Activated T-cell treated with anti-CD3 and anti-CD28 coated beads for 4 hours (primary cell): Measurements from ENCODE around the gene COL25A1.

Experiments used
- DNase-seq: peaks from one replicate; pipeline ENCODE4 v3.0.0-alpha.2; 2020

COL25A1 gene

DNA sequence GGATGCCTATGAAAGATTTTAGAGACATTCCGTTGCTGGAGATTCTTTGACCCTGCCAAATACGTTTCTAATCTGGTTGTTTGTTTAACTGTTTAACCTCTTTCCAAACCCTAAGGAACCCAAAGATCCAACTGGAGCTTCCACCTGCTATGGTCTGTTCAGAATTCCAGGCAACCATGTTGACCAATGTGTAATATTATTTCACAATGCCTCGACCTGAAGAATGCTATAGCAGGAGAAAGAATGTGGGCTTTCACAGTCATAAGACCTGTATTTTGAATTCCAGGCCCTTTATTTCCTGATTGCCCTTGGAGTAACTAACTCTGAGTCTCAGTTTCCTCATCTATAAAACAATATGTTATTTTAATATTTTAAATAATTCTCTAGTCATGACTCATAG lies 90.8 kb downstream of the COL25A1 start:
- DNase-seq = no peak

DNA sequence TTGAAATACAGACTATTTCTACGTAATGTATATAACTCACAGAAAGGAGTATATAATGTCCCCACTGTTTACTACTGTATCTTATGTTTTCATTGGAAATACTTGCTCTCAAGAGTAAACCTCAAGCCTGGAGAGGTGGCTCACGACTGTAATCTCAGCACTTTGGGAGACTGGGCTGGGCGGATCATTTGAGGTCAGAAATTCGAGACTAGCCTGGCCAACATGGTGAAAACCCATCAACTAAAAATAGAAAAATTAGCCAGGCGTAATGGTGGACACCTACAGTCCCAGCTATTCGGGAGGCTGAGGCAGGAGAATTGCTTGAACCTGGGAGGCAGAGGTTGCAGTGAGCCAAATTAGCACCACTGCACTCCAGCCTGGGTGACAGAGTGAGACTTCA lies 92.8 kb downstream of the COL25A1 start:
- no peak for DNase-seq

DNA sequence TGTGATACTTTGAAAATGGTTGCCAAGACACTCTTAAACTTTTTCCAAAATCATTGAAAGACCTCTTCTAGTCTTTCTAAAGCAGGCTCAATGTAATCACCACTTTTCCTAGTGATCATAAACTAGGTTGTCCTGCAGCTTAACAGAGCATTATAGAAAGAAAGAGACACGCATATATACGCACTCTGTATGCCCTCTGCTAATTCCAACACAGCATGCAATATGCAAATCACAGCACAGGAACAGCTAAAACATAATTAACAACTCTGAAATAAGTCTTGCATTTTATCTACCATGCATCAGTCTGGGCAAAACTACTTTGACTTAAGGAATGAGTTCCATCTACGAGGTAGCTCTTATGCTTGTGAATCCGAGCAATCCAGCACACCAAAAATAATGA lies 94.6 kb downstream of the COL25A1 start:
- DNase-seq = no peak

DNA sequence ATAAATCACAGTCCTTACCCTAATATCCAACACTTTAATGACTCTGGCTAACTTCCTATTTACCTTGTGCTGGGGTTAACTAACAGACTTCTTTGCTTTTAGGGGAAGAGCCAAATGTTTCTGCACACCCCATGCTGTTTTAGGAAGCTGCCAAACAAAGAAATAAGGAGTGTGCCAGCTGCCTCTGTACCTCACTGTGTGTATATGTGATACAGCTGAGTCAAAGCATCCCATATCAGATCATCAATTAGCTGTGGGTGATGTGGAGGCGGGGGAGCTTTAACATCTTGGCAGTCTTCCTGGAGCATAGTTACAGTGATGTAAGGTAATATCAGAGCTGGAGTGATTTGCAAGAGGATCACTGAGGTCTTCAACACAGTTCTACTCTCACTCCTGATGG lies 95.4 kb downstream of the COL25A1 start:
- DNase-seq = no peak

DNA sequence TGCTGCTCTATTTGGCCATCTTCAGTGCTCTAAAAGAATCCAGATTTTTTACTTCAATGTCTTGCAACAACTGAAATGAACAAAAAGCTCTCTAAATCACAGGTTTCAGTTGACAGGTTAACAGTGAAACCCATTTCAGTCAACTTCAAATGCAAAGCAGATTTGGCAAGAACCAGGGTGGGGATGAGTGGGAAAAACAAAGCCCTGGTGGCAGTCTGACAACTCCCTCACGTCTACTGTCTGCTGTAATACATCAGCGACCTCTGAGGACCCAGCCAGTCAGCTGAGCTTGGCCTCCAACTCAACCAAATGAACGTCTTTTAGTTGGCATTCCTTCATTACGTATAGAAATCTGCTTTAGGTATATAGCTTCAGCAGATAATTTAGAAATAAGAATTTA lies 95.8 kb downstream of the COL25A1 start:
- no peak for DNase-seq

DNA sequence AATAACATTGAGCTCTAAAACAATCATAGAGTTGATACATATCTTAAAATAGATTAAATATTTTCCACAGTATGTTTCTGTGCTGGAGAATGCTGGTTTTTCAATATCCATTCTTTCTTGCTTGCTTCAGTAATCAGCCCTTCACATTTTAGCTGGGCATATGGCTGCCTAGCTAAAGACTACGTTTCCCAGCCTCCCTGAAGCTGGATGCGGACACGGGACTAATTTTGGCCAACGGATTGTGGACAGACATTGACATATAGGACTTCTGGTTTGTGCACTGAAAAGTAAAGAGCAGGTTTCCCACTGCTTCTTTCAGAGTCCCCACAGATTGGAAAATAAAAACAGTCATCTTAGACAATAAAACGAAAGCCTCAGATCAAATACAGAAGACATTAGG lies 97.3 kb downstream of the COL25A1 start:
- no peak for DNase-seq

DNA sequence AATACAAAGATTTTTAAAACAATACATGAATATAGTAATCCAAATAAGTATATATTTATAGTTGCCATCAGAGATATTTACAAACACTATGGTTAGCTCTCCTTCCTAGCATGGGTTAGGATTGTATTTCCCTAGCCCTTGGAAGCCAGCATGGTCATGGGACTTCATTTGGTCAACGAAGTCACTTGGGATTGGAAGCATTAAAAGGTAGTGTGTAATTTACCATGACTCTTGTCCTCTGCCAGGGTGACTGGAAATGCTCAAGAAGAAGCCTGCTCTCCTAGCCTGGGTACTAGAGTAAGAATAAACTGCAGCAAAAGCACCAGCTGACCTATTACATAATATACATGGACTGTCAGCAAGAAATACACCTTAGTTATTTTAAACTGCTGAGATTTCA lies 102.9 kb downstream of the COL25A1 start:
- DNase-seq = no peak

DNA sequence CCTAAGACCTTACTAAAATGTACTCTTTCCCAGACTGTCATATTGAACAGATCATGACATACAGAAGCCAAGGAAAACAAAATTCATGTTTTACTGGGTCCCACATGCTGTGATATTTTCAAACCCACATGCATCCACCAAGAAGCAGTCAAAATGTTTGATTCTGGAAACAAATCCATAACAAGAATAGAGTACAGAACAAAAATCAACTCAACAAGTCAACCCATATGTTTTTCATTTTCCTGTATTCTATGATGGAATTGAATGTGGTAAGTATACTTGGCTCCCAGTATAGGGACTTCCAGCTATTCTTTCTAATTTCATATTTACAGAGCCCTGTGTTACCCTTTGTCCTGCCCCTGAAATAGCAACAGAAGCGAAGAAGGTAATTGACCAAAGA lies 106.8 kb downstream of the COL25A1 start:
- DNase-seq = no peak

DNA sequence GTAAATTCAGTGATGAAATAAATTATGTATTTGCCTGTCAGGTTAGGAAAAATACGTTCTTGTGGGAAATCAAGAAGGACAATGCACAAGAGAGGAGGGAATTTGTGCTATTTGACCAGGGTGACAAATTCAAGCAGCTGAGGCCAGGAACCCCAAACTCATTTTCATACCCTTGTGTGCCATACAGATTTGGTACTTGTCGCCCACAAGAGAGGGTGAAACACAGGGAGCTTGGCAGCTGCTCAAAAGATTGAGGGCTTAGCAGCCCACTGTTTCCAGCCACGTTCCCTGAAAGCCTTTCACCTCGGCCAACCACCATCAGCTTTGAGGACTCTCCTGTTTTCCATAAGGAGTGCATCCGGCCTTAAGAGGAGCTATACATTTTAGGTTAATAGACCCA lies 111.2 kb downstream of the COL25A1 start:
- no peak for DNase-seq

DNA sequence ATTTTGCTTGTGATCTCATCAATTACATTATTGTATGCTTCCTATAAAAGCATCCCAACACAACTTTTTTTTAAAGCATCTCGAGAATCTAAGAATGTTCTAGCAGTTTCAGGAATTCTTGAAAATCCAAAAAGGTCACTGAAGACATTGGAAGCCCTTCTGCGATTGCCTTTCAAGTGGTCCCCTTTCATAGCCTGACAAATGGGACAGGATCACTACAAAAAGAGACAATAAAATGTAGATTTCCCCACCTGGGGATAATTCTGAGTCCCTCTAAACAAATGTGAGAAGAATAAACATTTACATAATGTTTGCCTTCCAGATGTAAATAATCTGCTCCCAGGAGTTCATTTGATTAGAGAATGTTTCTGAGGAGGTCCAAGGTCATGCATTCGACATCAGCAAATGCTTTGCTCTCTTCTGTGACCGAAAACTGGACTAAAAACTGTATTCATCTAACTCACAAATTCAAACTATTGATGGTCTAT lies 116.0 kb downstream of the COL25A1 start:
- DNase-seq = no peak

GRCh38 chr4:109185951-109186350 lies 116.5 kb downstream of the COL25A1 start:
- DNase-seq = no peak

DNA sequence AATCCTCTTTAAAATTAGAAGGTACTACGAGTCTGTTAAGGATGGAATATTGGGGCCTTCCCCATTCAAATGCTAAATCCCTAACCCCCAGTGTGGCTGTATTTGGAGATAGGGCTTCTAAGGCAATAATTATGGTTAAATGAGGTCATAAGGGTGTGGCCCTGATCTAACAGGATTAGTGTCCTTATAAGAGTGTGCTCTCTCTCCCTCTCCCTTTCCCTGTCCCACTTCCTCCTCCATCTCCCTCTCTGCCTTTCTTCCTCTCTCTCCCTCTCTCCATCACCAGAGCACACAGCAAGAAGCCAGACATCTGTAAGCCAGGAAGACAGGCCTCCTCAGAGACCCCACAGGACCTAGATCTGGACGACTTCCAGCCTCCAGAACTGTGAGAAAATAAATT lies 116.9 kb downstream of the COL25A1 start:
- no peak for DNase-seq

- DNase-seq = no peak
Observed at GRCh38 chr4:109184491-109184961, 117.9 kb downstream of the COL25A1 start.

- DNase-seq = no peak
Observed at GRCh38 chr4:109183931-109184490, 118.4 kb downstream of the COL25A1 start.

- no peak for DNase-seq
Observed at GRCh38 chr4:109182696-109183095, 119.8 kb downstream of the COL25A1 start.

DNA sequence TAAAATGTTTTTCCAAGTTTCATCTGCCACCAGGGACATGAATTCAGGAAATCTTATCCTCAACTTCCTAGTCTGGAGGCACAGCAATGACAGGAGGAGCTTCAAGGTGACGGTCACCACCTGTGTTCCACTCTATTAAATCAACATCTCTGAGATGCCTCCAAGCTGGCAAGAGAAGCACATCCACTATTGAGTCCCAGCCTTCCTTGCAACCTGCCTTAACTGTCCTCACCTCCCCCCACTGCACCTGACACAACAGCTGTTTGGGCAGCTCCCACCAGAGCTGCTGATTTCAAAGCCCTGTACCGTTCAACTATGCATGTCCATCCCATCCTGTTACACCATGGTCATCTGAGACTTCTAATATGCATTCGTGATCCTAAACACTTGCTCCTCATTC lies 123.4 kb downstream of the COL25A1 start:
- no peak for DNase-seq

DNA sequence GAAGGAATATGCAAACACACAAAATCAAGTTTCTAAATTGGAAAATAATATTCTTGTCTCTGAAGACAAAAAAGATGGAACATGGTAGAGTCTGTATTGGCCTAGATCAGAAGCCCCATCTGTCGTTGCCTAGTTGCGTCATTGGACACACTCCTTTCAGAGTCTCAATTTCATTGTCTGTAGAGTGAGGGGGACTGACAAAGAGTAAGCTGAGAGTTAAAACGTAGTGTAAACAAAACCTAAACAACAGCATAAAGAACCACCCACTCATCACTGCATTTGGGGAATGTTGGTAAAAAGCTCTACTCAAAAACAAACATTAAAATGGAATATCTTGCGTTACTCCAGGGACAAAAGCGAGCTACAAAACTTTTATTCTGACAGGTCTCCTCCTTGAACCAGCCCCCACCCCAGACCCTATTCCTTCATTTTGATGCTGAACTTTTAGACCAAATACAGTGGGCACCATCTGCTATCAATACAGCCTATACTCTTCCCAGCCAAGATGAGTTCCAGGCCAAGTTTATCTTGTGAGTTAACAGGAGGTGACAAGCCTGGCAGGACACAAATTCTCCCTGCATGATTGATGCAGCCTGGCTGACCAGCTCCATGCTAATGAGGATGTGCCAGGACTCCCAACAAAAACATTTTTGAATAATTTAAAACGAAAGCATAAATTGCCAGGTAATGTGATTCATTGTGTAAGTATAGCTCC lies 125.2 kb downstream of the COL25A1 start:
- no peak for DNase-seq

DNA sequence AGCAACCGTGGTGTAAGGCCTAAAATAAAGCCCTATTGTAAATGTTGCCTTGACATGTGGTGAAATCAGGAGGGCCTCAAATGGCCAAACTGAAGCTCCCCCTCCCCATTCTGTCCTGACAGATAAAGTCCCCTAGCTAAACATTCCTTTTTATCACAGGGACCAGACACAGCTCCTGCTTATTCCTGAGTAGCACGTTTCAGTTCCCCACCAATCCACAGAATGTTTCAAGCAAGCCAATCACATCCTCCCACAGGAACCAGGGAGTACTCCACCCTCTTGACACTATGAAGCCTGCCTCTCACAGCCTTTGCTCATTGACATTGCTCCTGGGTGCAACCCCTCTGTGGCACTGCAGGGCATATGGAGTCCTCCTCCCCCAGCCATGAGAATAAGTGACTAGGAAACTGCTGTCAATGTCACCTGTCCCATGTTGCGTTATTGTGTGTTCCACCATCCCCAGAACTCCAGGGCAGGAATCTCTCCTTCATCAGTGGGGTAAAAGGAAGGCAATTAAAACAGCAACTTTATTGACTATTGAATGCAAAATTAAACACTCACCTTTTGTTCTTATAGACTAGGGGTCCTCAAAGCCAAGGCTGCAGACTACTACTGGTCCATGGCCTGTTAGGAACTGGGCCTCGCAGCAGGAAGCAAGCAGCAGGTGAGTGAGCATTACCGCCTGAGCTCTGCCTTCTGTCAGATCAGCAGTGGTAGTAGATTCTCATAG lies 128.1 kb downstream of the COL25A1 start:
- DNase-seq = no peak

- DNase-seq = no peak
Observed at GRCh38 chr4:109172301-109172700, 130.2 kb downstream of the COL25A1 start.

DNA sequence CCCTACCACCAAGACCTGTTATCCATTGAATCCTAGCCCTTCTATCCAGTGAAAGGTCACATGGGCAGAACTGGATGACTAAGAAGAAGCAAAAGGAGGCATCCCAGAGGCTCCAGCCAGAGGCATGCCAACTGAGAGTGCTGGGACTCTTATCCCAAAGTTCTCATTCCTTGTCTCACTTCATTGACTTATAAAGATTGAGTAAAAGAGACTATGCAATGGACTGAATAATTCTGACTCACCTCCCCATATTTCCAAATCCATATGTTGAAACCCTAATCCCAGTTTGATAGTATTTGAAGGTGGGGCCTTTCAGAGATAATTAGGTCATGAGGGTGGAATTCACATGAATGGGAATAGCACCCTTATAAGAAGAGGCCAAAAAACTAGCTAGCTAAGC lies 131.4 kb downstream of the COL25A1 start:
- DNase-seq = no peak

- DNase-seq = no peak
Observed at GRCh38 chr4:109169170-109169569, 133.3 kb downstream of the COL25A1 start.

DNA sequence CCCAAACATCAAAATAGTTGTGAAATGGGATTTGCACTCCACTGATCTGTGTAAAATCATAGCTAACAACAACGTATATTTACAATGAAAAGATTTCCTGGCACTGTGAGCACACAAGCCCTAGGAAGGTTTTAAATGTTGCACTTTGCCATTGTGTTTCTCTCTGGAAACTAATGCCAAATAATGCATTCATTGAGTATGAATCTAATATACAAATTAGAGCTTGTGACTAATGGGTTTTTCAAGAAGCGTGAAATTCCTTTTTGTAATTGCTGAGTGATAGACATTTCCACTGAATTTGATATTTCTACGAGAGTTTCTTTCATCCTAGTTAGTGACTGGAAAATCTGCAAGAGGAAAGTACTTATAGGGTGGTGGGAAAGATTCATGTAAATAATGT lies 135.9 kb downstream of the COL25A1 start:
- DNase-seq = no peak

- DNase-seq = no peak
Observed at GRCh38 chr4:109166126-109166525, 136.3 kb downstream of the COL25A1 start.

GRCh38 chr4:109164011-109164410 lies 138.4 kb downstream of the COL25A1 start:
- no peak for DNase-seq
